Measurements from ENCODE around the gene SPATA19. TPM values are rescaled to one million over a fixed set of nuclear protein-coding genes. Genes with fewer than 3 reads are reported as not detected.
A peak's percentile ranks its signal among the peaks of the same experiment; 100 is the strongest.

The SPATA19 gene
- total RNA-seq, 1 experiment from 2014 or later = not detected

DNA sequence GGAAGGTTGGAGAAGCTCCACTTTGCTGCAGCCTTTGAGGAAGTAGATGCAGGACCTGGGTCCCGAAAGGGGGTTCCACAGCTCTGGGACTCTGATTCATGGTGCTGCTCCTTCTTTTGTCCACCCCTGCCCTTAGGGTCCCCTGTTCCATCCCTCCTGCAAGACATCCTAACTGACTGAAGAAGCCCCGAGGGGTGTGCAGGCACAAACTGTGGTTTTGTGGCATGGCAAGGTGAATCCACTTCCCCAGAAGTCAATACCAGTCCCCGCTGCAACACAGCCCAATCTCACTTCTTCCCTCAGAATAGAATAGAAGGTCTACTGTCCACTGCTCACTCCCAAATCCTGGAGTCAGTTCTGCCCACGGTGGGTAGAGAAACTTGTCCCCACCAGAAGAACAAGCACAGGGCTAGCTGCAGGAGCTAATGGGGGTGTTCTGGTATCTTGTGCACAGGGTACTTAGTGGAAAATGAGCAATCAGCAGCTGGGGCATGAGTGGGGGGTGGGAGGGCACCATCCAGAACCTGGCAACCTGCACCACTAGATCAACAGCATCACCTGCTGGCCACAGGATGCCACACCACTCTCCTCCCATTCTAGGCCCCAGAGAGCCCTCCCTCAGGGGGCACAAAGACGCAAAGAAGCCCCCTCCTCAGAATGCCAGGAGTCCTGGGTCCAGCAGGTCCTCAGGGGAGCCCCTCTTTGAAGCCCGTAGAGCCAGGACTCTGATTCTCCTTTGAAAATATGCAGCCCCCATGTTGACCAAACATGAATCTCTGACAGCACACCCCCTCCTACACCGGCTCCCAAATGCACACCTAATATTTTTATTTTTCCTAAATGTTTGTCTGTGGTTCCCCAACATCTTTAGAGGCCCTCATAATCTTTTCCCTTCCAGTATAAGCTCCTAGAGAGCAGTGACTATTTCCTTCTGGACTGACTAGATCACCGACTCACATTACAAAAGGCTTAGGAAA lies 14.1 kb downstream of the SPATA19 start:
- no peak for DNase-seq (ENCODE audit: low spot score)
- intact Hi-C loops (cut with micrococcal nuclease; ENCODE audit: unreplicated experiment) = no loop called here
- no TSS peak for BruUV-seq (replicated peaks)
- Histone ChIP-seq H3K36me3 (ENCODE audit: insufficient read depth, low read length, poor library complexity, severe bottlenecking) (no peaks in the 10 kb centered on the region), H3K9me3 (ENCODE audit: low read depth, low read length, poor library complexity, severe bottlenecking) (no peaks in the 10 kb centered on the region), H3K27ac (ENCODE audit: low read depth, low read length, poor library complexity, severe bottlenecking) (no peak overlapping the region), H3K4me1 (ENCODE audit: insufficient read depth, low read length, poor library complexity, severe bottlenecking) (no peaks in the 10 kb centered on the region), H3K4me3 (ENCODE audit: low read depth, low read length, poor library complexity, severe bottlenecking) (no peak overlapping the region), H3K27me3 (replicated peaks; ENCODE audit: insufficient read depth, low read depth, low read length, poor library complexity) (no peaks in the 10 kb centered on the region)
- ChIA-PET POLR2A (ENCODE audit: low non-redundant PET) (no interaction called here), CTCF (interaction anchor here (0.6 kb wide), 1 partner anchor 362 kb away, joined by 3 read pairs; no protein-coding TSS in a partner anchor)
- TF ChIP-seq EZH2 (IDR thresholded peaks at IDR 0.05; ENCODE audit: borderline replicate concordance, low read depth, low read length, poor library complexity, severe bottlenecking) = no peak
- TF ChIP-seq, protein P1, sequence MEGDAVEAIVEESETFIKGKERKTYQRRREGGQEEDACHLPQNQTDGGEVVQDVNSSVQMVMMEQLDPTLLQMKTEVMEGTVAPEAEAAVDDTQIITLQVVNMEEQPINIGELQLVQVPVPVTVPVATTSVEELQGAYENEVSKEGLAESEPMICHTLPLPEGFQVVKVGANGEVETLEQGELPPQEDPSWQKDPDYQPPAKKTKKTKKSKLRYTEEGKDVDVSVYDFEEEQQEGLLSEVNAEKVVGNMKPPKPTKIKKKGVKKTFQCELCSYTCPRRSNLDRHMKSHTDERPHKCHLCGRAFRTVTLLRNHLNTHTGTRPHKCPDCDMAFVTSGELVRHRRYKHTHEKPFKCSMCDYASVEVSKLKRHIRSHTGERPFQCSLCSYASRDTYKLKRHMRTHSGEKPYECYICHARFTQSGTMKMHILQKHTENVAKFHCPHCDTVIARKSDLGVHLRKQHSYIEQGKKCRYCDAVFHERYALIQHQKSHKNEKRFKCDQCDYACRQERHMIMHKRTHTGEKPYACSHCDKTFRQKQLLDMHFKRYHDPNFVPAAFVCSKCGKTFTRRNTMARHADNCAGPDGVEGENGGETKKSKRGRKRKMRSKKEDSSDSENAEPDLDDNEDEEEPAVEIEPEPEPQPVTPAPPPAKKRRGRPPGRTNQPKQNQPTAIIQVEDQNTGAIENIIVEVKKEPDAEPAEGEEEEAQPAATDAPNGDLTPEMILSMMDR (conservative IDR thresholded peaks at IDR 0.05; ENCODE audit: low read depth, low read length) = peak; percentile 46

DNA sequence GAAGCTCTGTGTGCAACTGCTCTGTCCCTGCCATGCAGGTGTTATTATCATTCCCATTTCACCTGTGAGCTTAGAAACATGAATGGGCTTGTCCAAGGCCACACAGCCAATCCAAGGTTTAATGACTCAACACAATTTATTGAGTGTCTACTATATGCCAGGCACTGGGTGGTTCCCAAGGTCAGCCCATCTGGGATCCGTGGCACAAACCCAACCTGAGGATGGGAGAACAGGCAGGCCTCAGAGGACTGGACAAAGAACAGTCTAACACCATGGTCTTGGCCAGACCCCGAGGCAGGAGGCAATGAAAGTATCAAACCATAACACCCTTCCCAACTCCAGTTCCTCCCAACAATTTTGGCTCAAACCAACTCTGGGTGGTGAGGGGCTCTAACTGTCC lies 15.7 kb downstream of the SPATA19 start:
- TF ChIP-seq EZH2 (IDR thresholded peaks at IDR 0.05; ENCODE audit: borderline replicate concordance, low read depth, low read length, poor library complexity, severe bottlenecking) = no peak
- TF ChIP-seq, protein P1 (conservative IDR thresholded peaks at IDR 0.05; ENCODE audit: low read depth, low read length) = no peak
- intact Hi-C loops (cut with micrococcal nuclease; ENCODE audit: unreplicated experiment) = no loop called here
- POLR2A ChIA-PET (ENCODE audit: low non-redundant PET) = no interaction called here
- no peaks in the 10 kb centered on the region for H3K9me3 ChIP-seq (ENCODE audit: low read depth, low read length, poor library complexity, severe bottlenecking)
- no peak overlapping the region for H3K27ac ChIP-seq (ENCODE audit: low read depth, low read length, poor library complexity, severe bottlenecking)
- CTCF ChIA-PET = no interaction called here
- H3K4me1 ChIP-seq (ENCODE audit: insufficient read depth, low read length, poor library complexity, severe bottlenecking) = no peaks in the 10 kb centered on the region
- no peaks in the 10 kb centered on the region for H3K27me3 ChIP-seq (replicated peaks; ENCODE audit: insufficient read depth, low read depth, low read length, poor library complexity)
- DNase-seq (ENCODE audit: low spot score) = no peak
- BruUV-seq (replicated peaks) = no TSS peak
- H3K36me3 ChIP-seq (ENCODE audit: insufficient read depth, low read length, poor library complexity, severe bottlenecking) = no peaks in the 10 kb centered on the region
- H3K4me3 ChIP-seq (ENCODE audit: low read depth, low read length, poor library complexity, severe bottlenecking) = no peak overlapping the region

DNA sequence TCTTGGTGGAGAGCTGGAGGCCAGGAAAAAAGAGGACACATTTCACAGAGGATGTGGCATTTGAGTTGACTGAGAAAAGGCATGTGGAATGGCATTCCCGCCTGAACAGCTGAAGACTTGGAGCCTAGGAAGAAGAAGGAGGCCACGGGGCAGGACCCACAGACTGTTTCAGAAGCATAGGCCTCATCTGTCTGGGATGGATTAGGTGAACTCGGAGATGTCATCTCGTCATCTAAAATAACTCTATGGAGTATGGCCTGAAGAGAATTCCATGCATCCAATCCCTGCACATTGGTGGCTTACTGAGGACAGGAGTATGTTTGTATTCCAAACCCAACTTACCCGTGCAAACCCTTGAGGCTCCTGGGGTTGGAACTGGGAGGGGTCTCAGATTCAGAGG lies 16.4 kb downstream of the SPATA19 start:
- ChIA-PET CTCF (no interaction called here), POLR2A (ENCODE audit: low non-redundant PET) (no interaction called here)
- intact Hi-C loops (cut with micrococcal nuclease; ENCODE audit: unreplicated experiment) = no loop called here

More for the DNA sequence above, 16.4 kb downstream of the SPATA19 start:
- no TSS peak for BruUV-seq (replicated peaks)
- H3K27me3 ChIP-seq (replicated peaks; ENCODE audit: insufficient read depth, low read depth, low read length, poor library complexity) = no peaks in the 10 kb centered on the region
- no peak for DNase-seq (ENCODE audit: low spot score)
- TF ChIP-seq, protein P1 (conservative IDR thresholded peaks at IDR 0.05; ENCODE audit: low read depth, low read length) = no peak
- no peak for TF ChIP-seq EZH2 (IDR thresholded peaks at IDR 0.05; ENCODE audit: borderline replicate concordance, low read depth, low read length, poor library complexity, severe bottlenecking)
- H3K4me1 ChIP-seq (ENCODE audit: insufficient read depth, low read length, poor library complexity, severe bottlenecking) = no peaks in the 10 kb centered on the region
- no peaks in the 10 kb centered on the region for H3K9me3 ChIP-seq (ENCODE audit: low read depth, low read length, poor library complexity, severe bottlenecking)
- H3K27ac ChIP-seq (ENCODE audit: low read depth, low read length, poor library complexity, severe bottlenecking) = no peak overlapping the region
- no peak overlapping the region for H3K4me3 ChIP-seq (ENCODE audit: low read depth, low read length, poor library complexity, severe bottlenecking)
- H3K36me3 ChIP-seq (ENCODE audit: insufficient read depth, low read length, poor library complexity, severe bottlenecking) = no peaks in the 10 kb centered on the region

Measured in A673 (cell line).